Pancreas (tissue), 10 donors: ENCODE data around the gene GPR171. TPM values are rescaled to one million over a fixed set of nuclear protein-coding genes. Genes with fewer than 3 reads are reported as not detected.
"Not testable (repeated sequence)": the region's sequence is repeated elsewhere in the genome, so short reads cannot be mapped to it uniquely, and the experiment has no call there.

Experiments used
- ATAC-seq, 4 donors: fragments of 200-7000 bp; cut with Tn5 transposase; one replicate each; pipeline versions ENCODE4 v1.8.0 to v1.9.1; 2020; ENCODE audit warnings: mild to moderate bottlenecking in 4 of 4, moderate library complexity in 4 of 4
- DNase-seq, 6 donors: peaks; one replicate each; pipeline ENCODE4 v3.0.0-alpha.2; 2020
- FAIRE-seq: peaks from 2 replicates; lab custom pipeline; 2012; peaks lifted over from hg19 to GRCh38; lab: Jason Lieb, UNC
- H3K27ac ChIP-seq, 4 donors: fragments of 200-600 bp; sonication (generic); 1 replicate in 3 of 4; 2 replicates in 1 of 4; pipeline versions ENCODE4 v1.5.0 to v1.8.0; 2020
- H3K27me3 ChIP-seq, 4 donors: fragments of 200-600 bp; one replicate each; pipeline ENCODE4 v1.8.0; 2021
- H3K36me3 ChIP-seq, 3 donors: fragments of 200-600 bp; sonication (generic) in 1 of 3; one replicate each; pipeline versions ENCODE4 v1.5.0 to v1.8.0; 2020 to 2021
- H3K4me1 ChIP-seq, 3 donors: fragments of 200-600 bp; one replicate each; pipeline ENCODE4 v1.8.0; 2021
- H3K4me3 ChIP-seq, 4 donors: fragments of 200-600 bp; sonication (generic) in 2 of 4; one replicate each; pipeline versions ENCODE4 v1.5.0 to v1.8.0; 2020 to 2021
- H3K9me3 ChIP-seq, 4 donors: fragments of 200-600 bp; one replicate each; pipeline ENCODE4 v1.8.0; 2021
- whole genome bisulfite sequencing, 2 donors: extraction: QIAGEN DNeasy Blood & Tissue Kit; methylation state at CpG; one replicate each; pipeline ENCODE4 v1.1.7; 2013; 5-methylcytosine and 5-hydroxymethylcytosine counted together
- intact Hi-C, 3 donors: fragments of 100-400 bp; cut with DNase I; formaldehyde crosslinking; loops; one replicate each; pipeline versions ENCODE4 v1.11.1 to v1.14.2; 2022
- polyA plus RNA-seq, 2 donors: library from polyadenylated mRNA; stranded (reverse); fragments of 200-250 nt; gene quantifications; one replicate each; pipeline ENCODE4 v1.2.3, GENCODE V29; 2013
- total RNA-seq, 6 donors: library from RNA; stranded (reverse); fragmentation: NEBNext Ultra II Directional in 4 of 6; extraction: Animal tissue kit (Norgen Biotek cat#: 25700) in 4 of 6; gene quantifications; one replicate each; pipeline versions ENCODE4 v1.2.1 to v1.2.4, GENCODE V29; 2021 to 2023
- TF ChIP-seq, protein P1 (sequence below), 4 donors: fragments of 200-600 bp; sonication (generic) in 3 of 4; IDR thresholded peaks; one replicate each; pipeline versions ENCODE4 v1.5.0 to v1.8.0; 2021; ENCODE audit warnings: antibody characterized with exemption in 4 of 4
- donor health status: healthy with polysubstance abuse.
- donor health status: DM: no; HTN: no; CAD: no; lungs with moderate emphysema.
- donor health status: DM: no; HTN: no; CAD: no.
- donor health status: control.
- donor health status: control.
- donor health status: Bipolar disorder and iron deficiency.
- donor health status: DM: yes; HTN: yes; CAD: no.
- donor health status: DM: no; HTN: no; CAD: no.
- donor health status: DM: no; HTN: no; CAD: no.
- donor health status: DM: yes; HTN: yes; CAD: no.

The GPR171 gene, protein sequence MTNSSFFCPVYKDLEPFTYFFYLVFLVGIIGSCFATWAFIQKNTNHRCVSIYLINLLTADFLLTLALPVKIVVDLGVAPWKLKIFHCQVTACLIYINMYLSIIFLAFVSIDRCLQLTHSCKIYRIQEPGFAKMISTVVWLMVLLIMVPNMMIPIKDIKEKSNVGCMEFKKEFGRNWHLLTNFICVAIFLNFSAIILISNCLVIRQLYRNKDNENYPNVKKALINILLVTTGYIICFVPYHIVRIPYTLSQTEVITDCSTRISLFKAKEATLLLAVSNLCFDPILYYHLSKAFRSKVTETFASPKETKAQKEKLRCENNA
- total RNA-seq (under 1 TPM in 4 of 6 donors, not detected in 2; 0.13 to 0.92 (median 0.27) TPM), polyA plus RNA-seq (under 1 TPM; 0.12 to 0.15 TPM)

GRCh38 chr3:151203051-151203420, at the start of gene GPR171:
Gene GPR171, minus strand, starts transcription at chr3:151203216. Its CDS starts 3,830 bp downstream, at chr3:151199386.
- WGBS, 2 donors = 93 to 97% methylated on average over 3 of the region's 3 CpGs
- ATAC-seq (no peak), FAIRE-seq (no peak), DNase-seq (no peak)
- intact Hi-C loops = no loop called here
- Histone ChIP-seq H3K4me3 (no peak within 1 kb of the TSS), H3K27ac (no peak within 1 kb of the TSS), H3K27me3 (no peaks in the 10 kb centered on the region), H3K9me3 (no peaks in the 10 kb centered on the region), H3K36me3 (no peaks in the 10 kb centered on the region), H3K4me1 (peaks cover 0 to 3% (median 0%) of the 10 kb centered on the region in 3 donors)
- TF ChIP-seq, protein P1, sequence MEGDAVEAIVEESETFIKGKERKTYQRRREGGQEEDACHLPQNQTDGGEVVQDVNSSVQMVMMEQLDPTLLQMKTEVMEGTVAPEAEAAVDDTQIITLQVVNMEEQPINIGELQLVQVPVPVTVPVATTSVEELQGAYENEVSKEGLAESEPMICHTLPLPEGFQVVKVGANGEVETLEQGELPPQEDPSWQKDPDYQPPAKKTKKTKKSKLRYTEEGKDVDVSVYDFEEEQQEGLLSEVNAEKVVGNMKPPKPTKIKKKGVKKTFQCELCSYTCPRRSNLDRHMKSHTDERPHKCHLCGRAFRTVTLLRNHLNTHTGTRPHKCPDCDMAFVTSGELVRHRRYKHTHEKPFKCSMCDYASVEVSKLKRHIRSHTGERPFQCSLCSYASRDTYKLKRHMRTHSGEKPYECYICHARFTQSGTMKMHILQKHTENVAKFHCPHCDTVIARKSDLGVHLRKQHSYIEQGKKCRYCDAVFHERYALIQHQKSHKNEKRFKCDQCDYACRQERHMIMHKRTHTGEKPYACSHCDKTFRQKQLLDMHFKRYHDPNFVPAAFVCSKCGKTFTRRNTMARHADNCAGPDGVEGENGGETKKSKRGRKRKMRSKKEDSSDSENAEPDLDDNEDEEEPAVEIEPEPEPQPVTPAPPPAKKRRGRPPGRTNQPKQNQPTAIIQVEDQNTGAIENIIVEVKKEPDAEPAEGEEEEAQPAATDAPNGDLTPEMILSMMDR (IDR thresholded peaks at IDR 0.05) = no peak

DNA sequence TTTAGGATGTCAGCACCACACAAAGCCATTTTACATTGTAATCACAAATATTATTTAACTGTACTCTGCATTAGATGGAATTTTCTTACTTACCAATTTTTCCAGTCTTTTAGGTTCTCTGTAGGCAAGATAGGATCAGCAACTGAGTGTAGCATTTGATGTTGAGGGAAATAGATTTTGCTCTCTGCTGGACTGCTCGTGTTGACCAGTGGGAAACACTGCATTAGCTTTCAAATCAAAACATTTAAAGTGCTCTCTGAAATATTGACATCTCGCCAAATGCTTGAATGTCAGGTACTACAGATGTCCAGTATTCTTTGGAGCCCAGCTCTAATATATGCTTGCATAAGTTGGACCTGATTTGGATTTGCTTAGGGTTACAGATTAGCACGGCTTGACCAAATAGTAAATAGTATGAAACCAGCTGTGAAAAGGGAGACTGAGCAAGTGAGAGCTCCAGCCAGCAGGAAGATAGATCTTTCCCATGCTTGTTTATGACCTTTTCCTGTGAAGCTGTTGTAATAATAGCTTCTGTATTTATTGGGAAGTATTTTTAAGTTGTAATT, 45.8 kb upstream of the GPR171 start:
- FAIRE-seq (no peak), ATAC-seq (peak; percentile 43 to 76 (median 70)), DNase-seq (no peak)
- Histone ChIP-seq H3K4me1 (no peaks in the 10 kb centered on the region), H3K27me3 (no peaks in the 10 kb centered on the region), H3K9me3 (no peaks in the 10 kb centered on the region), H3K36me3 (no peaks in the 10 kb centered on the region), H3K4me3 (no peak overlapping the region), H3K27ac (no peak overlapping the region)
- TF ChIP-seq, protein P1 (IDR thresholded peaks at IDR 0.05) = no peak
- WGBS, 2 donors = 14 to 16% methylated on average over 3 of the region's 3 CpGs
- intact Hi-C loops = no loop called here

- H3K4me1 ChIP-seq, H3K36me3 ChIP-seq, ATAC-seq, H3K27me3 ChIP-seq, intact Hi-C loops, DNase-seq, H3K4me3 ChIP-seq, H3K9me3 ChIP-seq, H3K27ac ChIP-seq, FAIRE-seq: not testable (repeated sequence)
- WGBS, 2 donors = 48 to 74% methylated on average over 6 to 18 of the region's 18 CpGs
Observed at GRCh38 chr3:151242006-151242405, 39.0 kb upstream of the GPR171 start.

DNA sequence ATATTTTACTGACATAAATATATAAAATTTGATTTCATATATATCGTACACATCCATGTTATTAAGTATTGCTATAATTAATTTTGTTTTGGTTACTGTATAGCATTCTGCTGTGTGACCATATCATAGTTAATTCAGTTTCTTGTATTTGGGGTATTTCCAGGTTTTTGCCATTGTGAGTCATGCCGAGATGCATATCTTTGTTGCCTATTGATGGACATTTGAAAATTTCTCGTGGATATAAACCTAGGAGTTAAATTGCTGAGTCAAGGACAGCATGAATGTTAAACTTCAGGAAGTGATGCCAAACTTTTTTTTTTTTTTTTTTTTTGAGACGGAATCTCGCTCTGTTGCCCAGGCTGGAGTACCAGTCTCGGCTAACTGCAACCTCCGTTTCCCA, 33.7 kb upstream of the GPR171 start:
- H3K27ac ChIP-seq = no peak overlapping the region
- H3K4me1 ChIP-seq = no peaks in the 10 kb centered on the region
- no peak overlapping the region for H3K4me3 ChIP-seq
- FAIRE-seq (no peak), ATAC-seq (no peak), DNase-seq (no peak)
- no peaks in the 10 kb centered on the region for H3K9me3 ChIP-seq
- TF ChIP-seq, protein P1 (IDR thresholded peaks at IDR 0.05) = no peak
- intact Hi-C loops = no loop called here
- H3K27me3 ChIP-seq = no peaks in the 10 kb centered on the region
- 83 to 85% methylated on average over 7 of the region's 7 CpGs for WGBS, 2 donors
- no peaks in the 10 kb centered on the region for H3K36me3 ChIP-seq

DNA sequence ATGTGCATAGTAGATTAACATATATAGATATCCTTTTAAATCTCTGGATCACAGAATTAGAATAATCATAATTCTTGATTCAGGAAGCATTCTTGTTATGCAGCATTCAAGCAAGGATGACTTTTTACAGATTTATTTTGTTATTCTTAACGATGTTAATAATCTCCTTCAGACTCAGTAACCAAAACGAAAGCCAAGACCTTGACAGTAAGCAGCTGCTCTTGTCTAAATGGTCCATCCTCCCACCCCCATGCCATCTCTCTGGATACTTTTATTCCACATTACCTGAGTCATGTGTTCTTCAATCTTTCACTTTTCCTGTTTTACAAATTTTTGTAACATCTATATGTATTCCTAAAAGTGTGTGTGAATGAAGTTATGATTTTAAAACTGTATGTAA, 33.3 kb upstream of the GPR171 start:
- TF ChIP-seq, protein P1 (IDR thresholded peaks at IDR 0.05) = no peak
- H3K4me1 ChIP-seq = no peaks in the 10 kb centered on the region
- H3K9me3 ChIP-seq = no peaks in the 10 kb centered on the region
- ATAC-seq (no peak), DNase-seq (no peak), FAIRE-seq (peak; percentile 47)
- H3K27ac ChIP-seq = no peak overlapping the region
- H3K36me3 ChIP-seq = no peaks in the 10 kb centered on the region
- intact Hi-C loops = no loop called here
- 56 to 58% methylated on average over 2 of the region's 2 CpGs for WGBS, 2 donors
- H3K27me3 ChIP-seq = no peaks in the 10 kb centered on the region
- H3K4me3 ChIP-seq = no peak overlapping the region
